Subcutaneous abdominal adipose tissue (tissue), 5 donors: ENCODE results near the gene TRPM2.
"Not testable (repeated sequence)": the region's sequence is repeated elsewhere in the genome, so short reads cannot be mapped to it uniquely, and the experiment has no call there.

Experiments
- H3K27ac ChIP-seq: one replicate; pipeline ENCODE4 v1.7.0; 2013; ENCODE audit warnings: low read depth, mild to moderate bottlenecking, inconsistent platforms, low read length, moderate library complexity
- H3K27me3 ChIP-seq, 5 donors: one replicate each; pipeline ENCODE4 v1.7.0; 2013; ENCODE audit warnings: low read length in 5 of 5, inconsistent platforms in 1 of 5; ENCODE audit not compliant: control insufficient read depth in 5 of 5, insufficient read depth in 4 of 5
- H3K36me3 ChIP-seq, 5 donors: one replicate each; pipeline ENCODE4 v1.7.0; 2013; ENCODE audit warnings: low read length in 5 of 5; ENCODE audit not compliant: control insufficient read depth in 5 of 5, insufficient read depth in 5 of 5
- H3K4me1 ChIP-seq, 5 donors: one replicate each; pipeline ENCODE4 v1.7.0; 2013; ENCODE audit warnings: low read length in 5 of 5, mild to moderate bottlenecking in 3 of 5, moderate library complexity in 1 of 5; ENCODE audit not compliant: control insufficient read depth in 5 of 5, insufficient read depth in 5 of 5
- H3K4me3 ChIP-seq, 5 donors: one replicate each; pipeline ENCODE4 v1.7.0; 2013; ENCODE audit warnings: low read length in 5 of 5, low read depth in 1 of 5
- H3K9ac ChIP-seq, 5 donors: one replicate each; pipeline ENCODE4 v1.7.0; 2013; ENCODE audit warnings: low read length in 5 of 5, mild to moderate bottlenecking in 4 of 5, moderate library complexity in 3 of 5
- H3K9me3 ChIP-seq, 5 donors: one replicate each; pipeline ENCODE4 v1.7.0; 2013; ENCODE audit warnings: low read length in 5 of 5; ENCODE audit not compliant: control insufficient read depth in 5 of 5
- donor health status: healthy.
- donor health status: healthy.
- donor health status: healthy.
- donor health status: healthy.
- donor health status: healthy.

Gene TRPM2

GRCh38 chr21:44407493-44407892 is 54.1 kb downstream of the TRPM2 start:
- no peaks in the 10 kb centered on the region for H3K27me3 ChIP-seq
- H3K9ac ChIP-seq, result no peak overlapping the region
- H3K27ac ChIP-seq, result no peak overlapping the region
- peaks cover 0 to 33% (median 16%) of the 10 kb centered on the region in 5 donors for H3K36me3 ChIP-seq
- H3K4me1 ChIP-seq, result no peaks in the 10 kb centered on the region
- H3K4me3 ChIP-seq, result no peak overlapping the region
- H3K9me3 ChIP-seq, result no peaks in the 10 kb centered on the region

DNA sequence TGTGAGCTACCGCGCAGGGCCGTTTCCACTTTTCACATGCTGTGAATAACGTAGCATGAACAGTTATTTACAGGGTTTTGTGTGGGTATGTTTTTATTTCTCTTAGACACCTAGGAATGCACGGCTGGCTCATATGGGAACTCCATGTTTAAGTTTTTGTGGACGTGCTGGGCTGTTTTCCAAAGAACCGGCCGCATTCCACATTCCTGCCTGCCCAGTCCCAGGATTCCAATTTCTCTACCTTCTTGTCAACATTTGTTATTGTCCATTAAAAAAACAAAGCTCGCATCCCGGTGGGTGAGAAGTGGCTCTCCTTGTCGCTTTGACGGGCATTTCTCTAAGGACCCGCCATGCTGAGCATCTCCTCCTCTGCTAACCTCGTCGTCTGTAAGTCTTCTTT is 54.8 kb downstream of the TRPM2 start:
- Histone ChIP-seq H3K27me3 (no peaks in the 10 kb centered on the region), H3K36me3 (peaks cover 0 to 31% (median 16%) of the 10 kb centered on the region in 5 donors), H3K9me3 (no peaks in the 10 kb centered on the region), H3K4me3 (no peak overlapping the region), H3K9ac (no peak overlapping the region), H3K4me1 (no peaks in the 10 kb centered on the region), H3K27ac (no peak overlapping the region)

GRCh38 chr21:44413566-44414290 is 60.3 kb downstream of the TRPM2 start:
- Histone ChIP-seq H3K4me3 (no peak overlapping the region), H3K4me1 (no peaks in the 10 kb centered on the region), H3K9me3 (no peaks in the 10 kb centered on the region), H3K9ac (no peak overlapping the region), H3K27ac (no peak overlapping the region), H3K36me3 (peaks cover 0 to 42% (median 14%) of the 10 kb centered on the region in 5 donors), H3K27me3 (peaks cover 0 to 6% (median 0%) of the 10 kb centered on the region in 5 donors)

DNA sequence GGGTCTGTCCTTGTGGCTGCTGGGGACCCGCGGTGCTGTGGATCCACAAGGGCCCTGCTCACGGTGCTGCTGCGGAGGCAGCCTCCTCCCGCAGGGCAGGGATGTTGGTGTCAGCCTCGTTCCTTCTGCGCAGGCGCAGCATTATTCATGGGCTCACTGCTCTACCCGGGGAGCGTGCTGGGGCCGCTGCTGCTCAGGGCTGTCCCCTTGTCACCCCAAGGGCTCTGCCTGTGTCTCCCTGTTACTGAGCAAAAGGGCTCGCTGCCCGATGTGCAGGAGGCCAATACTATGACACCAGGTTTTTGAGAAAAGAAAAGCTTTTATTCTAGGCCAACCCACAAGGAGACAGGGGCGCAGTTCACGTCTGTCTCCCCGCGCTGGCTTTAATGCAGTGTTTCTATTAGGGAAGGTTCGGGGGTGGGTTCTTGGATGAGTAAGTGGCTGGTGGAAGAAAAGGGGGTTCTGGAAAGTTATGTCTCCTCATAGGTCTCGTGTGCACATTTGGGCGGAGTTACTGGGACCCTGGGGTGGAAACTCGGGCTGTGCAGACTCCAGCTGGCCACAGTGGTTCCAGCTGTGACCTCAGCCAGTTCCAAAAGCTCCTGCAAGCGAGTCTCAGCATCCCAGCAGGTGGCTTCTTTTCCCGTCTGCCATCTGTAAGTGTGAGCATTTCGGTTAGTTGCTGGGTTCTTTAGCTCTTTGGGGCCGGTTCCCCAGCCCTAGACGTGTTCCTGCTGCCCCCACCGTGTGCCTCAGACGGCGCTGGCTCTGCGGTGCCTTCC is 61.1 kb downstream of the TRPM2 start:
- Histone ChIP-seq H3K27me3 (peaks cover 0 to 6% (median 0%) of the 10 kb centered on the region in 5 donors), H3K36me3 (peaks cover 0 to 49% (median 20%) of the 10 kb centered on the region in 5 donors), H3K4me1 (no peaks in the 10 kb centered on the region), H3K27ac (no peak overlapping the region), H3K9ac (no peak overlapping the region), H3K4me3 (no peak overlapping the region), H3K9me3 (no peaks in the 10 kb centered on the region)

- H3K27me3 ChIP-seq, result peaks cover 0 to 6% (median 0%) of the 10 kb centered on the region in 5 donors
- peaks cover 0 to 2% (median 0%) of the 10 kb centered on the region in 5 donors for H3K9me3 ChIP-seq
- no peak overlapping the region for H3K4me3 ChIP-seq
- peaks cover 0 to 49% (median 20%) of the 10 kb centered on the region in 5 donors for H3K36me3 ChIP-seq
- H3K9ac ChIP-seq, result no peak overlapping the region
- H3K4me1 ChIP-seq, result no peaks in the 10 kb centered on the region
- no peak overlapping the region for H3K27ac ChIP-seq
Observed at GRCh38 chr21:44415073-44416025, 61.9 kb downstream of the TRPM2 start.

DNA sequence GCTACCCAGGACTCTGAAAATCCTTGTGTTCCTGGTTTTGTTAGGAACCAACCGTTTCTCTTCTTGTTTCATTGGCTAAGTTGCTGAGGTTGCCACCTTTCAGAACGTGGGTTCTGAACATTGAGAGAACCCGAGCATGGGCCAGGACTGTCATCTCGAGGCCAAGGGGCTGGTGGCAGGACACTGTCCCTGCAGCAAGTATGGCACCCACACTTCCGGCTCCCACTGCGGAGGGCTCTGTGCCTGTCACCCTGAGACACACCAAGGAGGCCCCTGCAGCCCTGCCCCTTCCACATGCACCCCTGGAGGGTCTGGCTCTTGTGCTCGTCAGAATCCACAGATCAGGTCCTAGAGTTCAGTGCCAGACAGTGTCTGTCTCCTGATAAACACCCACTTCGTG is 62.8 kb downstream of the TRPM2 start:
- Histone ChIP-seq H3K36me3 (peaks cover 0 to 49% (median 23%) of the 10 kb centered on the region in 5 donors), H3K27ac (no peak overlapping the region), H3K4me1 (no peaks in the 10 kb centered on the region), H3K4me3 (no peak overlapping the region), H3K9me3 (peaks cover 0 to 2% (median 0%) of the 10 kb centered on the region in 5 donors), H3K9ac (no peak overlapping the region), H3K27me3 (peaks cover 0 to 6% (median 0%) of the 10 kb centered on the region in 5 donors)

DNA sequence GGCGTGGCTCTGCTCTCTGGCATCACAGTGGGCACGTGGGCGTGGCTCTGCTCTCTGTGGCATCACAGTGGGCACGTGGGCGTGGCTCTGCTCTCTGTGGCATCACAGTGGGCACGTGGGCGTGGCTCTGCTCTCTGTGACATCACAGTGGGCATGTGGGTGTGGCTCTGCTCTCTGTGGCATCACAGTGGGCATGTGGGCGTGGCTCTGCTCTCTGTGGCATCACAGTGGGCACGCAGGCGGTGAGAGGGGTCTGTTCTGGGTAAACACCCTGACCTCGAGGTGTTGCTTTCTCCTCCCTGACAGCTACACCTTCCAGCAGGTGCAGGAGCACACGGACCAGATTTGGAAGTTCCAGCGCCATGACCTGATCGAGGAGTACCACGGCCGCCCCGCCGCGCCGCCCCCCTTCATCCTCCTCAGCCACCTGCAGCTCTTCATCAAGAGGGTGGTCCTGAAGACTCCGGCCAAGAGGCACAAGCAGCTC is 64.2 kb downstream of the TRPM2 start:
- H3K27me3 ChIP-seq, H3K27ac ChIP-seq, H3K9me3 ChIP-seq, H3K9ac ChIP-seq, H3K4me1 ChIP-seq, H3K4me3 ChIP-seq: not testable (repeated sequence)
- H3K36me3 ChIP-seq, result peaks cover 0 to 55% (median 23%) of the 10 kb centered on the region in 5 donors

DNA sequence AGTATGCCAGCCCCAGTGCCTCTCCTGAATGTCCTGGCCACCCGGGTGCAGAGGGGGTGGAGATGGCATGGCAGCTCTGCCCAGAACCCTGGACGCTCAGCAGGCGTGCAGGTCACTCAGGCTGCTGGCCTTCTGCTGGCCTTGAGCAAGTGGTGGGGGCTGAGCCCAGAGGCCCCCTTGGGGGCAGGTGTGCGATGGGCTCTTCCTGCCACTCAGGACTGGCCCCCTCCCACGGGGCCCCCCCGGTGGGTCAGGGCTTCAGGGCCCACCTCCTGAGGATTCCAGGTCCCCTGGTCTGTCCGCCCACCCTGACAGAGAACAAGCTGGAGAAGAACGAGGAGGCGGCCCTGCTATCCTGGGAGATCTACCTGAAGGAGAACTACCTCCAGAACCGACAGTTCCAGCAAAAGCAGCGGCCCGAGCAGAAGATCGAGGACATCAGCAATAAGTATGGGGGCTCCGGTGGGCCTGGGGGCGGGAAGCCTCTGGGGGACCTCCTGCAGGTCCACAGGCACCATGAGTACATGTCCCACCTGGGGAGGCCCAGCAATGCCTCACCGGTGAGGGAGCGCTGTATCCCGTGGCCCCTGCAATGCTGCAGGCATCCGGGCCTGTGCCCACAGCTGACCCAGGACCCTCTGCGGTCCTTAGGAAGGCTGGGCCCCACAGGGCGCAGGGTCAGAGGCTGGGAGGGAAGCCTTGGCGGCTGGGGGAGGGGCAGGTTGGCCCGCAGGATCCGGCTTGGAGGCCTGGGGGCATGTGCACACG is 64.9 kb downstream of the TRPM2 start:
- peaks cover under 1 to 3% (median 2%) of the 10 kb centered on the region in 5 donors for H3K4me1 ChIP-seq
- H3K9me3 ChIP-seq, result peaks cover 0 to 2% (median 0%) of the 10 kb centered on the region in 5 donors
- H3K4me3 ChIP-seq, result no peak overlapping the region
- no peak overlapping the region for H3K9ac ChIP-seq
- H3K27ac ChIP-seq, result no peak overlapping the region
- H3K27me3 ChIP-seq, result peaks cover 0 to 6% (median 0%) of the 10 kb centered on the region in 5 donors
- peaks cover 0 to 55% (median 23%) of the 10 kb centered on the region in 5 donors for H3K36me3 ChIP-seq

GRCh38 chr21:44418876-44419230 is 65.4 kb downstream of the TRPM2 start:
- peaks cover 0 to 2% (median 0%) of the 10 kb centered on the region in 5 donors for H3K9me3 ChIP-seq
- H3K36me3 ChIP-seq, result peaks cover 0 to 55% (median 22%) of the 10 kb centered on the region in 5 donors
- peaks cover 2 to 8% (median 5%) of the 10 kb centered on the region in 5 donors for H3K4me1 ChIP-seq
- no peak overlapping the region for H3K4me3 ChIP-seq
- no peak overlapping the region for H3K9ac ChIP-seq
- H3K27ac ChIP-seq, result no peak overlapping the region
- H3K27me3 ChIP-seq, result peaks cover 0 to 6% (median 0%) of the 10 kb centered on the region in 5 donors
